Heart left ventricle (tissue), 16 donors: ENCODE measurements around the gene GJB6. TPM values are rescaled to one million over a fixed set of nuclear protein-coding genes. Genes with fewer than 3 reads are reported as not detected.

Source experiments
- ATAC-seq, 4 donors: fragments of 200-7000 bp; cut with Tn5 transposase; one replicate each; pipeline ENCODE4 v1.9.1; 2020 to 2022; ENCODE audit warnings: moderate library complexity in 4 of 4, mild to moderate bottlenecking in 3 of 4, moderate number of reproducible peaks in 1 of 4
- DNase-seq, 5 donors: peaks; one replicate each; pipeline ENCODE4 v3.0.0-alpha.2; 2020
- H3K27ac ChIP-seq, 12 donors: fragments of 200-600 bp; sonication (generic) in 4 of 12; one replicate each; pipeline versions ENCODE4 v1.5.0 to v1.8.0; 2016 to 2022; ENCODE audit warnings: mild to moderate bottlenecking in 2 of 12
- H3K27me3 ChIP-seq, 9 donors: fragments of 200-600 bp; sonication (generic) in 2 of 9; one replicate each; pipeline versions ENCODE4 v1.5.1 to v1.8.0; 2016 to 2022; ENCODE audit warnings: mild to moderate bottlenecking in 3 of 9
- H3K36me3 ChIP-seq, 9 donors: fragments of 200-600 bp; sonication (generic) in 2 of 9; one replicate each; pipeline versions ENCODE4 v1.5.0 to v1.8.0; 2018 to 2022; ENCODE audit warnings: mild to moderate bottlenecking in 2 of 9
- H3K4me1 ChIP-seq, 12 donors: fragments of 200-600 bp; sonication (generic) in 4 of 12; one replicate each; pipeline versions ENCODE4 v1.5.0 to v1.8.0; 2016 to 2022; ENCODE audit warnings: mild to moderate bottlenecking in 3 of 12
- H3K4me3 ChIP-seq, 12 donors: fragments of 200-600 bp; sonication (generic) in 4 of 12; one replicate each; pipeline versions ENCODE4 v1.5.0 to v1.8.0; 2017 to 2022; ENCODE audit warnings: mild to moderate bottlenecking in 9 of 12, moderate library complexity in 4 of 12
- H3K9me3 ChIP-seq, 12 donors: fragments of 200-600 bp; sonication (generic) in 4 of 12; one replicate each; pipeline versions ENCODE4 v1.5.0 to v1.8.0; 2016 to 2022; ENCODE audit warnings: mild to moderate bottlenecking in 1 of 12
- CTCF ChIP-seq, 12 donors: fragments of 200-600 bp; sonication (generic) in 4 of 12; IDR thresholded peaks; one replicate each; pipeline versions ENCODE4 v1.5.0 to v1.8.0; 2018 to 2022; ENCODE audit warnings: antibody characterized with exemption in 12 of 12, mild to moderate bottlenecking in 5 of 12
- POLR2A ChIP-seq, 2 donors: fragments of 450-650 bp; IDR thresholded peaks; one replicate each; pipeline ENCODE4 v1.6.1; 2017; ENCODE audit warnings: antibody characterized with exemption in 2 of 2, mild to moderate bottlenecking in 2 of 2, moderate library complexity in 2 of 2
- WGBS, 4 donors: extraction: QIAGEN DNeasy Blood & Tissue Kit in 2 of 4; methylation state at CpG; one replicate each; pipeline versions ENCODE4 v1.1.5 to v1.1.7; 2013 to 2018; 5-methylcytosine and 5-hydroxymethylcytosine counted together
- intact Hi-C, 10 donors: fragments of 100-400 bp; cut with DNase I; formaldehyde crosslinking; loops; one replicate each; pipeline versions ENCODE4 v1.11.1 to v1.14.2; 2022
- polyA plus RNA-seq, 2 donors: library from polyadenylated mRNA; stranded (reverse); fragments of 200-250 nt; gene quantifications; one replicate each; pipeline ENCODE4 v1.2.3, GENCODE V29; 2013
- total RNA-seq, 9 donors: library from RNA; depleted of rRNA in 2 of 9; stranded (reverse); fragments of >200 nt in 2 of 9; fragmentation: NEBNext Ultra II Directional in 3 of 9; extraction: Animal tissue kit (Norgen Biotek cat#: 25700) in 3 of 9; gene quantifications; one replicate each; pipeline versions ENCODE4 v1.1.0 to v1.2.4, GENCODE V29; 2016 to 2023
- donor health status: ischemic (EF 13 %, LVEDD 7.1; RV severe dilation, severe dysfunction).
- donor health status: healthy with polysubstance abuse.
- donor health status: DM: no; HTN: yes; CAD: no.
- donor health status: DM: no; HTN: no; CAD: no.
- donor health status: ischemic (EF 25% LVEDD 6.9; RV normal size, moderate dysfunction).
- donor health status: ischemic (EF 25% LVEDD 5.7; RV mildly dilated, moderate dysfunction).
- donor health status: healthy.
- donor health status: DM: yes; HTN: yes; CAD: no.
- donor health status: ischemic (EF 35%, LVEDD 5.7; RV mildly dilated, moderate dysfunction).
- donor health status: nonischemic (EF 11% LVEDD 7.7; RV severe dilation, severe dysfunction).
- donor health status: DM: yes; HTN: yes; CAD: no.
- donor health status: PGD.
- donor health status: ischemic (EF 29% LVEDD 5.4; RV normal size, mild dysfunction).
- donor health status: nonischemic (EF 23%, LVEDD 6.1; RV moderate dilation, normal function).

The GJB6 gene
- total and polyA plus RNA-seq, 11 donors = not detected

GRCh38 chr13:20239748-20240147 lies 7.6 kb upstream of the GJB6 start:
- TF ChIP-seq POLR2A (IDR thresholded peaks at IDR 0.05) (no peak), CTCF (IDR thresholded peaks at IDR 0.05) (no peak)
- intact Hi-C loops = no loop called here
- H3K27ac ChIP-seq = no peak overlapping the region
- H3K4me3 ChIP-seq = no peak overlapping the region
- ATAC-seq = no peak
- H3K4me1 ChIP-seq = no peaks in the 10 kb centered on the region
- H3K27me3 ChIP-seq = peaks cover 0 to 31% (median 2%) of the 10 kb centered on the region in 9 donors
- no peaks in the 10 kb centered on the region for H3K36me3 ChIP-seq
- 74 to 77% (median 75%) methylated on average over 6 of the region's 6 CpGs for WGBS, 4 donors
- H3K9me3 ChIP-seq = no peaks in the 10 kb centered on the region
- DNase-seq = no peak

- WGBS, 4 donors = 37 to 56% (median 45%) methylated on average over 17 to 25 of the region's 25 CpGs
- DNase-seq (no peak), ATAC-seq (peak in 1 of 4 donors; percentile 29)
- no peaks in the 10 kb centered on the region for H3K9me3 ChIP-seq
- intact Hi-C loops = no loop called here
- peak overlapping the region in 11 of 12 donors; percentile 13 to 51 (median 34) for H3K4me3 ChIP-seq
- TF ChIP-seq POLR2A (IDR thresholded peaks at IDR 0.05) (no peak), CTCF (IDR thresholded peaks at IDR 0.05) (no peak)
- H3K4me1 ChIP-seq = peaks cover 0 to 15% (median 4%) of the 10 kb centered on the region in 12 donors
- peaks cover 17 to 64% (median 29%) of the 10 kb centered on the region in 9 donors for H3K27me3 ChIP-seq
- no peaks in the 10 kb centered on the region for H3K36me3 ChIP-seq
- H3K27ac ChIP-seq = no peak overlapping the region
Observed at GRCh38 chr13:20232556-20233277, 598 bp upstream of the GJB6 start.

GRCh38 chr13:20230913-20231838 lies 943 bp downstream of the GJB6 start:
- no peak for ATAC-seq
- DNase-seq = no peak
- H3K27me3 ChIP-seq = peaks cover 17 to 62% (median 29%) of the 10 kb centered on the region in 9 donors
- H3K4me1 ChIP-seq = peaks cover 0 to 15% (median 4%) of the 10 kb centered on the region in 12 donors
- H3K27ac ChIP-seq = no peak overlapping the region
- H3K36me3 ChIP-seq = no peaks in the 10 kb centered on the region
- TF ChIP-seq POLR2A (IDR thresholded peaks at IDR 0.05) (no peak), CTCF (IDR thresholded peaks at IDR 0.05) (no peak)
- intact Hi-C loops = no loop called here
- 30 to 32% (median 31%) methylated on average over 22 to 30 of the region's 30 CpGs for WGBS, 4 donors
- no peaks in the 10 kb centered on the region for H3K9me3 ChIP-seq
- peak overlapping the region in 9 of 12 donors; percentile 13 to 51 (median 36) for H3K4me3 ChIP-seq

- H3K4me1 ChIP-seq = peaks cover 0 to 15% (median 4%) of the 10 kb centered on the region in 12 donors
- TF ChIP-seq CTCF (IDR thresholded peaks at IDR 0.05) (no peak), POLR2A (IDR thresholded peaks at IDR 0.05) (no peak)
- H3K36me3 ChIP-seq = no peaks in the 10 kb centered on the region
- no peaks in the 10 kb centered on the region for H3K9me3 ChIP-seq
- intact Hi-C loops = no loop called here
- H3K27me3 ChIP-seq = peaks cover 15 to 49% (median 22%) of the 10 kb centered on the region in 9 donors
- ATAC-seq (no peak), DNase-seq (no peak)
- H3K4me3 ChIP-seq = no peak overlapping the region
- no peak overlapping the region for H3K27ac ChIP-seq
- 53 to 62% (median 60%) methylated on average over 5 to 6 of the region's 6 CpGs for whole genome bisulfite sequencing, 4 donors
Observed at GRCh38 chr13:20227730-20228129, 4.4 kb downstream of the GJB6 start.
